Karpas-422 (cell line): ENCODE results near the gene IGSF21. TPM values are rescaled to one million over a fixed set of nuclear protein-coding genes. Genes with fewer than 3 reads are reported as not detected.
A peak's percentile ranks its signal among the peaks of the same experiment; 100 is the strongest.

Source experiments
- DNase-seq: peaks from one replicate; pipeline ENCODE4 v3.0.0-alpha.2; 2015
- H2AFZ ChIP-seq: fragments of 200-600 bp; sonication (generic); 2 replicates; pipeline ENCODE4 v1.6.1; 2014; ENCODE audit warnings: antibody characterized with exemption, low read length, mixed read lengths
- H3K27ac ChIP-seq: fragments of 200-600 bp; sonication (generic); 2 replicates; pipeline ENCODE4 v1.5.1; 2014; ENCODE audit warnings: mild to moderate bottlenecking, low read length, moderate library complexity
- H3K27me3 ChIP-seq: fragments of 200-600 bp; sonication (generic); 2 replicates; pipeline ENCODE4 v1.6.1; 2014; ENCODE audit warnings: low read length, mixed read lengths
- H3K36me3 ChIP-seq: fragments of 200-600 bp; sonication (generic); 2 replicates; pipeline ENCODE4 v1.6.1; 2014; ENCODE audit warnings: low read length, mixed read lengths; ENCODE audit not compliant: insufficient read depth
- H3K4me1 ChIP-seq: fragments of 200-600 bp; sonication (generic); 2 replicates; pipeline ENCODE4 v1.6.1; 2014; ENCODE audit warnings: mild to moderate bottlenecking, low read length, mixed read lengths
- H3K4me2 ChIP-seq: fragments of 200-600 bp; sonication (generic); 2 replicates; pipeline ENCODE4 v1.6.1; 2014; ENCODE audit warnings: low read length, low read depth, mild to moderate bottlenecking; ENCODE audit not compliant: poor library complexity, severe bottlenecking
- H3K4me3 ChIP-seq: fragments of 200-600 bp; sonication (generic); 2 replicates; pipeline ENCODE4 v1.5.1; 2014; ENCODE audit warnings: mild to moderate bottlenecking, antibody characterized with exemption, low read length, mixed read lengths
- H3K79me2 ChIP-seq: fragments of 200-600 bp; sonication (generic); 2 replicates; pipeline ENCODE4 v1.6.1; 2014; ENCODE audit warnings: mild to moderate bottlenecking, low read length, mixed read lengths
- H3K9ac ChIP-seq: fragments of 200-600 bp; sonication (generic); 2 replicates; pipeline ENCODE4 v1.6.0; 2014; ENCODE audit warnings: low read length
- H3K9me2 ChIP-seq: fragments of 200-600 bp; sonication (generic), shearing (Covaris generic); replicated peaks from 2 replicates; pipeline ENCODE4 v1.6.0; 2014; ENCODE audit warnings: mild to moderate bottlenecking, low read length, moderate library complexity; ENCODE audit not compliant: insufficient read depth
- H3K9me3 ChIP-seq: fragments of 300-700, 200-600 bp; sonication (generic); 2 replicates; pipeline ENCODE4 v1.6.1; 2014; ENCODE audit warnings: low read length, mixed read lengths
- H4K20me1 ChIP-seq: fragments of 200-600 bp; sonication (generic); 2 replicates; pipeline ENCODE4 v1.6.1; 2014; ENCODE audit warnings: mild to moderate bottlenecking, antibody characterized with exemption, low read length, low read depth; ENCODE audit not compliant: insufficient read depth
- total RNA-seq: library from RNA; depleted of rRNA; stranded (reverse); fragments of >200 nt; shearing (Covaris generic); gene quantifications from 2 replicates; pipeline ENCODE4 v1.2.3, GENCODE V29; 2014; ENCODE audit warnings: low replicate concordance

The IGSF21 gene
- total RNA-seq, 1 experiment from 2014 or later = 0.26 TPM

GRCh38 chr1:18283601-18284385, 176.2 kb downstream of the IGSF21 start:
- Histone ChIP-seq H3K36me3 (no peaks in the 10 kb centered on the region), H3K27ac (no peak overlapping the region), H4K20me1 (no peaks in the 10 kb centered on the region), H3K79me2 (no peaks in the 10 kb centered on the region), H3K27me3 (no peaks in the 10 kb centered on the region; the same call in 1 of the 2 replicates), H3K9ac (peak overlapping the region; percentile 52), H3K9me3 (no peaks in the 10 kb centered on the region), H2AFZ (peak overlapping the region; percentile 6; the same call in 1 of the 2 replicates), H3K4me1 (peaks cover 82% of the 10 kb centered on the region), H3K9me2 (no peaks in the 10 kb centered on the region), H3K4me3 (no peak overlapping the region; the same call in 1 of the 2 replicates), H3K4me2 (peak overlapping the region; percentile 75)
- DNase-seq = no peak

DNA sequence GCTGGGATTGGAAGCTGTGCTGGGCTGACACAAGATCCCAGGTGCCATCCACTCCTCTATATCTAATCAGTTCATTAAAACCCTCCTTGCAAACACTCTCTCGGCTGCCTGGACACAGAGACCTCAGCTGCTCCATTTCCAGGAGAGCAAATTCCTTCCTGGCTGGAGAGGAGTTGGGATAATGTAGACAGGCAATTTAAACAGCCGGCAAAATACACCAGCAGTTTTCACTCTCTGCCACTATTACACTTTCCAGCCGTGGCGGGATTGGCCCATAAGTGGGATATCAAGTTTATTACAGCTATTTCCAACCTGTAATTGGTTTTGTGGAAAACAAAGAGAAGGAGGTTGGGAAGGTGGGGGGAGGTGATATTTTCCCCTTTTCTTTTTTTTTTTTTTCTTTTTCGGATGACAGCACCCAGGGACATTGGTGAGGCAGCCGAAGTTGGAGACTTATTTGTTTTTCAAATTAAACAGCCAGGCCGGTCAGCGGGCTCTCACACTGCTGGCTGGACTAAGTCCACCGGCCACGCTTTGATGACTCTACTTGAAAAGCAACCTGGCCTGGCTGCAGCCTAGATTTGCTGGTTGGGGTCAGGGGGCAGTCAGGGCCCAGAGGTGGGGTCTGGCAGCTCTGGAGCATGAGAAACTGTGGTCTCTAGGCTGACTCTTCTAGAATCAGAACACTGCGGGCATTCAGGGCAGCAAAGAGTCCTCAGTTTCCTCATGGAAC, 177.4 kb downstream of the IGSF21 start:
- H3K4me1 ChIP-seq = peaks cover 72% of the 10 kb centered on the region

DNA sequence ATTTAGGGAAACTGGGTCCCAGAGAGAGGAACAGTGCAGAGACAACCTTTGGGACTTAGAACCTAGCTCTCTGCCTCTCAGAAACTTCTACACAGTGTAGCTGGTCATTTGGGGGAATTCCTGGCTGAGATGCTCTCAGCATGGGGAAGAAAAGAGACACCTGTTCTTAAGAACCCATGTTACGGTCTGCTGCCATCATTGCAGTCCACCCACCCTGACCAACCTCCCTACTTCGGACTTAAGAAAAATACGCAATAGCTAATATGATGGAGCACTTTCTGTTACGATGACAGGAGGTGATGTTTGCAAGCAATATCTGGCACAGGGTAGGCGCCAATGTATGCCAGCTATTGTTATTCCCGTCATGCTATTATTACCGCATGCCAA, 177.9 kb downstream of the IGSF21 start:
- Histone ChIP-seq H3K4me1 (peaks cover 67% of the 10 kb centered on the region), H3K9ac (no peak overlapping the region), H3K27me3 (no peaks in the 10 kb centered on the region; the same call in 1 of the 2 replicates), H3K79me2 (no peaks in the 10 kb centered on the region), H4K20me1 (no peaks in the 10 kb centered on the region), H3K9me2 (no peaks in the 10 kb centered on the region), H3K4me3 (no peak overlapping the region), H3K27ac (no peak overlapping the region), H2AFZ (no peak overlapping the region), H3K9me3 (no peaks in the 10 kb centered on the region), H3K36me3 (no peaks in the 10 kb centered on the region), H3K4me2 (no peak overlapping the region)
- no peak for DNase-seq

More for the DNA sequence above, 177.4 kb downstream of the IGSF21 start:
- Histone ChIP-seq H3K4me3 (no peak overlapping the region), H3K27ac (no peak overlapping the region), H2AFZ (no peak overlapping the region), H3K4me2 (peak overlapping the region; percentile 16), H3K9ac (no peak overlapping the region), H4K20me1 (no peaks in the 10 kb centered on the region), H3K79me2 (no peaks in the 10 kb centered on the region), H3K27me3 (no peaks in the 10 kb centered on the region; the same call in 1 of the 2 replicates), H3K9me2 (no peaks in the 10 kb centered on the region), H3K36me3 (no peaks in the 10 kb centered on the region), H3K9me3 (no peaks in the 10 kb centered on the region)
- DNase-seq = no peak

DNA sequence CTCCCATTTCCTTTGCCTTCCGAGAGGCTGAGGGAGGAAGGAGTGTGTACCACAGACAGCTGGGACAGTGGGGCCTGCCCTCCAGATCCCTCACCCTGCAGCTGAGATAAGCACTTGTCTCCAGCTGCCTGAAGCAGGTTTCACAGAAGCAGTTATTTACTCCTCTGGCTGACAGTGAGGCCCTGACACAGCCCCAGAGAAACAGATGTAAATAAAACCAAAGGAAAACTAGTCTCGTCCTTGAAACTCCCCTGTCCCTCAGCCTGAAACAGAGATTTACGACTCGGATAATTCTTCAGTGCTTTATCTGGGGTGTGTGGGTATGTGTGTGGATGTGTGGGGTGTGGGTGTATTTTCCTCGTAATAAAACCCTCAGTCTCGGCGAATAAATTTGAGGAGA, 181.1 kb downstream of the IGSF21 start:
- Histone ChIP-seq H3K79me2 (no peaks in the 10 kb centered on the region), H3K36me3 (no peaks in the 10 kb centered on the region), H3K4me2 (no peak overlapping the region), H3K9ac (peak overlapping the region; percentile 19; the same call in 1 of the 2 replicates), H3K27me3 (no peaks in the 10 kb centered on the region; the same call in 1 of the 2 replicates), H3K9me3 (no peaks in the 10 kb centered on the region), H2AFZ (peak overlapping the region; percentile 55; the same call in 1 of the 2 replicates), H3K9me2 (no peaks in the 10 kb centered on the region), H3K27ac (no peak overlapping the region), H3K4me3 (no peak overlapping the region), H3K4me1 (peaks cover 35% of the 10 kb centered on the region), H4K20me1 (no peaks in the 10 kb centered on the region)
- no peak for DNase-seq

GRCh38 chr1:18289597-18289996, 182.0 kb downstream of the IGSF21 start:
- Histone ChIP-seq H3K9me2 (no peaks in the 10 kb centered on the region), H3K4me2 (no peak overlapping the region), H3K79me2 (no peaks in the 10 kb centered on the region), H3K9ac (no peak overlapping the region), H3K27ac (no peak overlapping the region), H3K9me3 (no peaks in the 10 kb centered on the region), H3K27me3 (no peaks in the 10 kb centered on the region; the same call in 1 of the 2 replicates), H2AFZ (no peak overlapping the region), H3K4me3 (no peak overlapping the region), H4K20me1 (no peaks in the 10 kb centered on the region), H3K4me1 (peaks cover 30% of the 10 kb centered on the region), H3K36me3 (no peaks in the 10 kb centered on the region)
- peak; percentile 71 for DNase-seq

- H3K9me2 ChIP-seq = no peaks in the 10 kb centered on the region
Measured at GRCh38 chr1:18290740-18291412, 183.3 kb downstream of the IGSF21 start.

GRCh38 chr1:18292531-18292930, 184.9 kb downstream of the IGSF21 start:
- no peak overlapping the region for H3K4me3 ChIP-seq
- no peak for DNase-seq

More at GRCh38 chr1:18290740-18291412, 183.3 kb downstream of the IGSF21 start:
- Histone ChIP-seq H2AFZ (no peak overlapping the region), H3K4me3 (no peak overlapping the region), H3K36me3 (no peaks in the 10 kb centered on the region), H3K27ac (no peak overlapping the region), H4K20me1 (no peaks in the 10 kb centered on the region), H3K9ac (no peak overlapping the region), H3K27me3 (no peaks in the 10 kb centered on the region; the same call in 1 of the 2 replicates), H3K9me3 (no peaks in the 10 kb centered on the region), H3K4me1 (peaks cover 23% of the 10 kb centered on the region), H3K79me2 (no peaks in the 10 kb centered on the region), H3K4me2 (no peak overlapping the region)
- no peak for DNase-seq

GRCh38 chr1:18293291-18293690, 185.7 kb downstream of the IGSF21 start:
- Histone ChIP-seq H3K4me3 (no peak overlapping the region), H3K9me3 (no peaks in the 10 kb centered on the region), H3K4me2 (no peak overlapping the region), H3K36me3 (no peaks in the 10 kb centered on the region), H3K27ac (no peak overlapping the region), H3K4me1 (peaks cover 17% of the 10 kb centered on the region), H3K9ac (no peak overlapping the region), H2AFZ (no peak overlapping the region), H3K9me2 (no peaks in the 10 kb centered on the region), H3K79me2 (no peaks in the 10 kb centered on the region), H4K20me1 (no peaks in the 10 kb centered on the region), H3K27me3 (peaks cover 5% of the 10 kb centered on the region; the same call in 1 of the 2 replicates)
- no peak for DNase-seq

More at GRCh38 chr1:18292531-18292930, 184.9 kb downstream of the IGSF21 start:
- H4K20me1 ChIP-seq = no peaks in the 10 kb centered on the region
- no peaks in the 10 kb centered on the region for H3K79me2 ChIP-seq
- no peak overlapping the region for H3K9ac ChIP-seq
- no peak overlapping the region for H3K27ac ChIP-seq
- no peaks in the 10 kb centered on the region for H3K36me3 ChIP-seq
- H2AFZ ChIP-seq = no peak overlapping the region
- no peak overlapping the region for H3K4me2 ChIP-seq
- H3K9me2 ChIP-seq = no peaks in the 10 kb centered on the region
- no peaks in the 10 kb centered on the region for H3K9me3 ChIP-seq
- peaks cover 5% of the 10 kb centered on the region; the same call in 1 of the 2 replicates for H3K27me3 ChIP-seq
- H3K4me1 ChIP-seq = peaks cover 20% of the 10 kb centered on the region
